Smooth muscle cell (in vitro differentiated cells): ENCODE results near the gene RASD2. TPM values are rescaled to one million over a fixed set of nuclear protein-coding genes. Genes with fewer than 3 reads are reported as not detected.

ENCODE experiments used
- DNase-seq: peaks from one replicate; lab custom pipeline; 2025; ENCODE audit not compliant: unreplicated experiment; lab: John Stamatoyannopoulos, UW
- H2AFZ ChIP-seq: fragments of 200-600 bp; sonication (generic); 2 replicates; pipeline ENCODE4 v1.6.0; 2016; ENCODE audit warnings: antibody characterized with exemption, low read depth, mild to moderate bottlenecking
- H3F3A ChIP-seq: fragments of 200-600 bp; sonication (generic); 2 replicates; pipeline ENCODE4 v1.6.0; 2017; ENCODE audit warnings: antibody characterized with exemption, low read depth
- H3K27ac ChIP-seq: fragments of 200-600 bp; sonication (generic); 2 replicates; pipeline ENCODE4 v1.5.1; 2016; ENCODE audit warnings: low read depth, mild to moderate bottlenecking
- H3K27me3 ChIP-seq: fragments of 200-600 bp; sonication (generic); 2 replicates; pipeline ENCODE4 v1.6.1; 2016; ENCODE audit warnings: low read depth, mild to moderate bottlenecking
- H3K36me3 ChIP-seq: fragments of 200-600 bp; sonication (generic); 2 replicates; pipeline ENCODE4 v1.5.1; 2016; ENCODE audit warnings: low read depth
- H3K4me1 ChIP-seq: fragments of 200-600 bp; sonication (generic); 2 replicates; pipeline ENCODE4 v1.5.1; 2016; ENCODE audit warnings: low read depth
- H3K4me2 ChIP-seq: fragments of 200-600 bp; sonication (generic); 2 replicates; pipeline ENCODE4 v1.6.0; 2016; ENCODE audit warnings: mild to moderate bottlenecking
- H3K4me3 ChIP-seq: fragments of 200-600 bp; sonication (generic); 2 replicates; pipeline ENCODE4 v1.5.1; 2016; ENCODE audit warnings: mild to moderate bottlenecking
- H3K79me2 ChIP-seq: fragments of 200-600 bp; sonication (generic); 2 replicates; pipeline ENCODE4 v1.6.0; 2016; ENCODE audit warnings: low read depth, mild to moderate bottlenecking
- H3K9ac ChIP-seq: fragments of 200-600 bp; sonication (generic); 2 replicates; pipeline ENCODE4 v1.6.0; 2016; ENCODE audit warnings: low read depth
- H3K9me3 ChIP-seq: fragments of 200-600 bp; sonication (generic); replicated peaks from 2 replicates; pipeline ENCODE4 v1.5.1; 2016; ENCODE audit warnings: low read depth
- H4K20me1 ChIP-seq: fragments of 200-600 bp; sonication (generic); 2 replicates; pipeline ENCODE4 v1.6.0; 2016; ENCODE audit warnings: low read depth
- WGBS: methylation state at CpG from one replicate; pipeline ENCODE4 v1.1.7; 2016; ENCODE audit warnings: low lambda C conversion rate; 5-methylcytosine and 5-hydroxymethylcytosine counted together
- polyA plus RNA-seq: library from polyadenylated mRNA; unstranded; fragments of >200 nt; fragmentation: Nextera tagmentation; extraction: Ambion mirVana; gene quantifications from 2 replicates; pipeline ENCODE4 v1.2.1, GENCODE V29; 2016
- total RNA-seq: library from RNA; depleted of rRNA; stranded (reverse); fragments of >200 nt; gene quantifications from 2 replicates; pipeline ENCODE4 v1.2.3, GENCODE V29; 2014
- TF ChIP-seq, protein P1 (sequence below): fragments of 200-600 bp; sonication (generic); IDR thresholded peaks from 2 replicates; pipeline ENCODE4 v1.5.1; 2017; ENCODE audit warnings: borderline replicate concordance, mild to moderate bottlenecking, antibody characterized with exemption; ENCODE audit not compliant: insufficient read depth, poor library complexity, severe bottlenecking

The RASD2 gene
- total and polyA plus RNA-seq, 2 experiments from 2014 or later: 0.27 TPM; not detected in 1

DNA sequence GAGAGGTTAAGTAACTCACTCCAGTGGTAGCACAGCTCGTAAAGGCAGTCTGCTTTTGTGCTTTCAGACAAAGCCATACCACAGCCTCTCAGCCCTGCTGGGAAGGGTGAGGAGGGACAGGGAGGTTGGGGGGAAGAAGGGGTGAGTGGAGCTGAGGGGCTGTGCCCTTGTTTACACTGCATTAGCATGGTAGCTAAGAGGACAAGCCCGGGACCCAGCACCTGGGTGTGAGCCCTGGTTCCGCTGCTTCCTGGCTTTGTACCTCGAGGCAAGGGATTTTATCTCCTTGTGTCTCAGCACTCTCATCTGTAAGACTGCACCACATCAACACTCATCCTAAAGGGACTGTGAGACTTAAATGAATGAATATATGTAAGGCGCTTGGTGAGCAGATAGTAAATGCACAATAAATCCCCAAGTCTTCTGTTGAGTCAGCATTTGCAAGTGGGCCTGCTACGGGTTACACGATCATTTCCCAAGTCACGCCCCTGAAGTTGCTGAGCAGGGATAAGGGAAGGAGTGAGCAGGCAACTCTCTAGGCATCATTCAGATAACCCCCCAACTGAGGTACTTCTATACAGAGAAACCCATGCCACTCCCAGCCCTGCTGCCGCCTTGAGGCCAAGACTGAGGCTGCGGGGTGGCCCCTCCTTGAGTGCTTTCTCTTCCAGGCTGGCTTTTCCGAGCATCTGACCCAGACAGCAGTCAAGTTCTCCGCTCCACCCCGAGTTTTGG is 7.5 kb downstream of the RASD2 start:
- H2AFZ ChIP-seq: no peak overlapping the region
- no peak overlapping the region for H3K4me3 ChIP-seq
- WGBS: 43% methylated on average over 13 of the region's 13 CpGs
- H3K4me2 ChIP-seq: no peak overlapping the region
- no peak overlapping the region for H3K27ac ChIP-seq
- peaks cover 14% of the 10 kb centered on the region for H3K27me3 ChIP-seq
- TF ChIP-seq, protein P1, sequence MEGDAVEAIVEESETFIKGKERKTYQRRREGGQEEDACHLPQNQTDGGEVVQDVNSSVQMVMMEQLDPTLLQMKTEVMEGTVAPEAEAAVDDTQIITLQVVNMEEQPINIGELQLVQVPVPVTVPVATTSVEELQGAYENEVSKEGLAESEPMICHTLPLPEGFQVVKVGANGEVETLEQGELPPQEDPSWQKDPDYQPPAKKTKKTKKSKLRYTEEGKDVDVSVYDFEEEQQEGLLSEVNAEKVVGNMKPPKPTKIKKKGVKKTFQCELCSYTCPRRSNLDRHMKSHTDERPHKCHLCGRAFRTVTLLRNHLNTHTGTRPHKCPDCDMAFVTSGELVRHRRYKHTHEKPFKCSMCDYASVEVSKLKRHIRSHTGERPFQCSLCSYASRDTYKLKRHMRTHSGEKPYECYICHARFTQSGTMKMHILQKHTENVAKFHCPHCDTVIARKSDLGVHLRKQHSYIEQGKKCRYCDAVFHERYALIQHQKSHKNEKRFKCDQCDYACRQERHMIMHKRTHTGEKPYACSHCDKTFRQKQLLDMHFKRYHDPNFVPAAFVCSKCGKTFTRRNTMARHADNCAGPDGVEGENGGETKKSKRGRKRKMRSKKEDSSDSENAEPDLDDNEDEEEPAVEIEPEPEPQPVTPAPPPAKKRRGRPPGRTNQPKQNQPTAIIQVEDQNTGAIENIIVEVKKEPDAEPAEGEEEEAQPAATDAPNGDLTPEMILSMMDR: no peak
- H3K36me3 ChIP-seq: no peaks in the 10 kb centered on the region
- DNase-seq: no peak
- H3K4me1 ChIP-seq: no peaks in the 10 kb centered on the region
- no peak overlapping the region for H3K9ac ChIP-seq
- H3K9me3 ChIP-seq: no peaks in the 10 kb centered on the region
- H3K79me2 ChIP-seq: no peaks in the 10 kb centered on the region
- no peaks in the 10 kb centered on the region for H3F3A ChIP-seq
- no peaks in the 10 kb centered on the region for H4K20me1 ChIP-seq

DNA sequence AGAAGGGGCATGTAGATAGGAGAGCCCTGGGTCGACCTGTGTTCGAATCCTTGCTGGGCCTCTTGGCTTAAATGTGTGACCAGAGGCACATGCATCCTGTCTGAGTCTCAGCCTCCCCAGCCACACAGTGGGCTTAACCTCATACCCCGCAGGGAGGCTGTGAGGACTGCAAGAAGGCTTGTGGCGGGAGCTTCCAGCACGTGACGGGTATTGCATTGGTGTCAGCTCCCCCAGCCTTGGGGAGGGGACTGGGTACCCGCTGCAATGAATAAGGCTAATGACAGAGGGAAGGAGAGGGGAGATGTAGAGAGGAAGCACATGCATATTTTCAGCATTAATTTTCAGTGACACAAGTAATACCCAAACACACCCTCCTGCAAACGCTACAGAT is 8.1 kb downstream of the RASD2 start:
- no peak for DNase-seq
- WGBS: 58% methylated on average over 8 of the region's 8 CpGs
- Histone ChIP-seq H4K20me1 (no peaks in the 10 kb centered on the region), H3K36me3 (no peaks in the 10 kb centered on the region), H3K9ac (no peak overlapping the region), H3K27ac (no peak overlapping the region), H3K9me3 (no peaks in the 10 kb centered on the region), H3F3A (no peaks in the 10 kb centered on the region), H3K4me3 (no peak overlapping the region), H2AFZ (no peak overlapping the region), H3K4me2 (no peak overlapping the region), H3K4me1 (no peaks in the 10 kb centered on the region), H3K79me2 (no peaks in the 10 kb centered on the region), H3K27me3 (peaks cover 11% of the 10 kb centered on the region)
- TF ChIP-seq, protein P1: no peak

DNA sequence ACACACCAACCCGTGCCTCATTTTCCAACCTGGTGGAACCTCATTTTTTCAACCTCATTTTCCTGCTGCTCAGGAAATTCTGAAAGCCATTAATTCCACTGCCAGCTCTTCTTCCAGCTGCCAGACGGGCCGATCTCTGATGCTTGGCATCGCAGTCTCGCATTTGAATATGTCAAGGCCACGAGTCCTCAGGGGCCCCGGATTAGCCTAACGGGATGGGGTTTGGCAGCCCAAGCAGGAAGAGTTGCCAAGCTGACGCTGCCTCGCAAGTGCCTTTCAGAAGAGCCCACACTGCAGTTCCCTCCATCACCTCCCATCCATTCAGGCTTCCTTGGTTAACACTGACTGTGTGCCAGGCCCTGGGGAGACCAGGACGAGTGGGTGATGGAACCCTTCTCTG is 8.7 kb downstream of the RASD2 start:
- TF ChIP-seq, protein P1: no peak
- Histone ChIP-seq H3K4me1 (no peaks in the 10 kb centered on the region), H3K9me3 (no peaks in the 10 kb centered on the region), H2AFZ (no peak overlapping the region), H3K4me3 (no peak overlapping the region), H3K27me3 (peaks cover 6% of the 10 kb centered on the region), H3K4me2 (no peak overlapping the region), H3F3A (no peaks in the 10 kb centered on the region), H3K36me3 (no peaks in the 10 kb centered on the region), H3K9ac (no peak overlapping the region), H3K79me2 (no peaks in the 10 kb centered on the region), H3K27ac (no peak overlapping the region), H4K20me1 (no peaks in the 10 kb centered on the region)
- 82% methylated on average over 11 of the region's 11 CpGs for WGBS
- no peak for DNase-seq
